NT2/D1 (cell line): ENCODE data around the gene FTL.

Experiments used
- DNase-seq: peaks from one replicate; pipeline ENCODE4 v3.0.0-alpha.2; 2011; ENCODE audit warnings: low read depth, low spot score
- H3K27me3 ChIP-seq: 2 replicates; pipeline ENCODE4 v1.6.0; 2011; ENCODE audit warnings: mild to moderate bottlenecking; ENCODE audit not compliant: insufficient read length, insufficient read depth
- H3K36me3 ChIP-seq: 2 replicates; pipeline ENCODE4 v1.6.1; 2011; ENCODE audit warnings: mild to moderate bottlenecking, low read length, mixed read lengths; ENCODE audit not compliant: insufficient read depth, insufficient read length
- H3K4me1 ChIP-seq: 2 replicates; pipeline ENCODE4 v1.5.1; 2011; ENCODE audit not compliant: insufficient read depth, insufficient read length
- H3K4me3 ChIP-seq: 2 replicates; pipeline ENCODE4 v1.5.1; 2011; ENCODE audit warnings: low read depth; ENCODE audit not compliant: insufficient read length
- H3K9ac ChIP-seq: 2 replicates; pipeline ENCODE4 v1.6.0; 2011; ENCODE audit warnings: low read depth; ENCODE audit not compliant: insufficient read length
- H3K9me3 ChIP-seq: 2 replicates; pipeline ENCODE4 v1.5.1; 2011; ENCODE audit warnings: mild to moderate bottlenecking, low read length; ENCODE audit not compliant: insufficient read depth
- SUZ12 ChIP-seq: IDR thresholded peaks from 2 replicates; pipeline ENCODE4 v1.6.1; 2011; ENCODE audit not compliant: insufficient read length, insufficient read depth; ENCODE audit errors: extremely low read depth
- YY1 ChIP-seq: IDR thresholded peaks from 2 replicates; pipeline ENCODE4 v1.6.1; 2011; ENCODE audit not compliant: insufficient read length, insufficient read depth
- ZNF274 ChIP-seq: IDR thresholded peaks from 2 replicates; pipeline ENCODE4 v1.6.1; 2011; ENCODE audit warnings: mild to moderate bottlenecking, low read depth, low read length

FTL gene

GRCh38 chr19:48968179-48968661 is 3.1 kb downstream of the FTL start:
- no peaks in the 10 kb centered on the region; the same call in 1 of the 2 replicates for H3K9me3 ChIP-seq
- H3K4me1 ChIP-seq, result peaks cover 2% of the 10 kb centered on the region
- H3K36me3 ChIP-seq, result peaks cover 56% of the 10 kb centered on the region
- H3K4me3 ChIP-seq, result no peak overlapping the region
- H3K9ac ChIP-seq, result no peak overlapping the region
- TF ChIP-seq YY1 (no peak), SUZ12 (no peak), ZNF274 (no peak)
- no peak for DNase-seq
- no peaks in the 10 kb centered on the region for H3K27me3 ChIP-seq

GRCh38 chr19:48968813-48969218 is 3.7 kb downstream of the FTL start:
- H3K27me3 ChIP-seq, result no peaks in the 10 kb centered on the region
- no peak for TF ChIP-seq YY1
- no peak for TF ChIP-seq SUZ12
- no peak for TF ChIP-seq ZNF274

GRCh38 chr19:48969276-48970138 is 4.4 kb downstream of the FTL start:
- Histone ChIP-seq H3K36me3 (peaks cover 66% of the 10 kb centered on the region), H3K4me3 (no peak overlapping the region), H3K9me3 (no peaks in the 10 kb centered on the region; the same call in 1 of the 2 replicates), H3K9ac (no peak overlapping the region), H3K27me3 (no peaks in the 10 kb centered on the region), H3K4me1 (peaks cover 2% of the 10 kb centered on the region)
- TF ChIP-seq YY1, result no peak
- TF ChIP-seq SUZ12, result no peak
- TF ChIP-seq ZNF274, result no peak
- no peak for DNase-seq

More at GRCh38 chr19:48968813-48969218, 3.7 kb downstream of the FTL start:
- H3K4me3 ChIP-seq, result no peak overlapping the region
- H3K4me1 ChIP-seq, result peaks cover 2% of the 10 kb centered on the region
- H3K9ac ChIP-seq, result no peak overlapping the region
- DNase-seq, result no peak
- no peaks in the 10 kb centered on the region; the same call in 1 of the 2 replicates for H3K9me3 ChIP-seq
- peaks cover 59% of the 10 kb centered on the region for H3K36me3 ChIP-seq

GRCh38 chr19:48970139-48970766 is 5.1 kb downstream of the FTL start:
- no peak for TF ChIP-seq ZNF274
- no peak for TF ChIP-seq SUZ12
- TF ChIP-seq YY1, result no peak
- Histone ChIP-seq H3K4me1 (peaks cover 2% of the 10 kb centered on the region), H3K9me3 (no peaks in the 10 kb centered on the region; the same call in 1 of the 2 replicates), H3K4me3 (no peak overlapping the region), H3K36me3 (peaks cover 69% of the 10 kb centered on the region), H3K27me3 (no peaks in the 10 kb centered on the region), H3K9ac (no peak overlapping the region)
- DNase-seq, result no peak

- peaks cover 63% of the 10 kb centered on the region for H3K36me3 ChIP-seq
- peaks cover 2% of the 10 kb centered on the region for H3K4me1 ChIP-seq
- H3K9me3 ChIP-seq, result no peaks in the 10 kb centered on the region; the same call in 1 of the 2 replicates
- peak overlapping the region; percentile 53 for H3K9ac ChIP-seq
- no peaks in the 10 kb centered on the region for H3K27me3 ChIP-seq
- no peak for DNase-seq
- no peak overlapping the region for H3K4me3 ChIP-seq
- no peak for TF ChIP-seq ZNF274
- TF ChIP-seq SUZ12, result no peak
- no peak for TF ChIP-seq YY1
Measured at GRCh38 chr19:48970923-48971395, 5.8 kb downstream of the FTL start.

GRCh38 chr19:48975947-48976847 is 11.1 kb downstream of the FTL start:
- H3K27me3 ChIP-seq, result no peaks in the 10 kb centered on the region
- H3K4me1 ChIP-seq, result no peaks in the 10 kb centered on the region
- peaks cover 47% of the 10 kb centered on the region for H3K36me3 ChIP-seq
- no peaks in the 10 kb centered on the region for H3K9me3 ChIP-seq
- DNase-seq, result no peak
- TF ChIP-seq YY1, result no peak
- TF ChIP-seq ZNF274, result no peak
- TF ChIP-seq SUZ12, result no peak
- no peak overlapping the region for H3K4me3 ChIP-seq
- H3K9ac ChIP-seq, result no peak overlapping the region
